ENCODE data around the gene OR10P1.
"Not testable (repeated sequence)": the region's sequence is repeated elsewhere in the genome, so short reads cannot be mapped to it uniquely, and the experiment has no call there.

The OR10P1 gene

GRCh38 chr12:55636853-55637252 lies at the start of gene OR10P1:
Gene OR10P1 (plus strand): TSS chr12:55636892. CDS start chr12:55636892, 0 bp downstream.
- DNase-seq (ENCODE audit: low spot score), result no peak

GRCh38 chr12:55590152-55590551 lies 46.5 kb upstream of the OR10P1 start:
- not testable (repeated sequence) for DNase-seq (ENCODE audit: low spot score)

GRCh38 chr12:55607821-55608594 lies 28.7 kb upstream of the OR10P1 start:
- no peak for DNase-seq (ENCODE audit: low spot score)

GRCh38 chr12:55610598-55610997 lies 26.1 kb upstream of the OR10P1 start:
- no peak for DNase-seq (ENCODE audit: low spot score)

- no peak for DNase-seq (ENCODE audit: low spot score)
Observed at GRCh38 chr12:55612646-55613045, 24.0 kb upstream of the OR10P1 start.

- no peak for DNase-seq (ENCODE audit: low spot score)
Observed at GRCh38 chr12:55614764-55615163, 21.9 kb upstream of the OR10P1 start.

GRCh38 chr12:55619354-55620138 lies 17.1 kb upstream of the OR10P1 start:
- peak; percentile 68 for DNase-seq (ENCODE audit: low spot score)

GRCh38 chr12:55624056-55624455 lies 12.6 kb upstream of the OR10P1 start:
- no peak for DNase-seq (ENCODE audit: low spot score)

GRCh38 chr12:55626154-55626553 lies 10.5 kb upstream of the OR10P1 start:
- DNase-seq (ENCODE audit: low spot score), result no peak

- no peak for DNase-seq (ENCODE audit: low spot score)
Observed at GRCh38 chr12:55629058-55629841, 7.4 kb upstream of the OR10P1 start.

GRCh38 chr12:55631056-55631455 lies 5.6 kb upstream of the OR10P1 start:
- DNase-seq (ENCODE audit: low spot score), result no peak

GRCh38 chr12:55631733-55632132 lies 5.0 kb upstream of the OR10P1 start:
- no peak for DNase-seq (ENCODE audit: low spot score)

GRCh38 chr12:55633151-55633550 lies 3.5 kb upstream of the OR10P1 start:
- no peak for DNase-seq (ENCODE audit: low spot score)

- DNase-seq (ENCODE audit: low spot score), result no peak
Observed at GRCh38 chr12:55636116-55636655, 506 bp upstream of the OR10P1 start.

GRCh38 chr12:55637467-55637866 lies 775 bp downstream of the OR10P1 start:
- DNase-seq (ENCODE audit: low spot score), result peak; percentile 30

- DNase-seq (ENCODE audit: low spot score), result no peak
Observed at GRCh38 chr12:55641595-55641994, 4.9 kb downstream of the OR10P1 start.

GRCh38 chr12:55642267-55642666 lies 5.6 kb downstream of the OR10P1 start:
- DNase-seq (ENCODE audit: low spot score), result no peak

- peak; percentile 8 for DNase-seq (ENCODE audit: low spot score)
Observed at GRCh38 chr12:55642669-55643068, 6.0 kb downstream of the OR10P1 start.

GRCh38 chr12:55644591-55644990 lies 7.9 kb downstream of the OR10P1 start:
- no peak for DNase-seq (ENCODE audit: low spot score)

GRCh38 chr12:55647027-55647426 lies 10.3 kb downstream of the OR10P1 start:
- DNase-seq (ENCODE audit: low spot score), result no peak

GRCh38 chr12:55650620-55651298 lies 14.1 kb downstream of the OR10P1 start:
- not testable (repeated sequence) for DNase-seq (ENCODE audit: low spot score)

- DNase-seq (ENCODE audit: low spot score), result no peak
Observed at GRCh38 chr12:55651299-55651683, 14.6 kb downstream of the OR10P1 start.
